ENCODE measurements around the gene TRIM54. TPM values are rescaled to one million over a fixed set of nuclear protein-coding genes. Genes with fewer than 3 reads are reported as not detected.

TRIM54 gene
- polyA plus RNA-seq, 1 donor from 2014 or later, result not detected

- Histone ChIP-seq H3K9me3 (ENCODE audit: low read length) (no peaks in the 10 kb centered on the region), H3K27me3 (ENCODE audit: insufficient read depth, low read depth, low read length) (peaks cover 5% of the 10 kb centered on the region), H3K9ac (ENCODE audit: low read length) (no peak overlapping the region), H3K4me3 (ENCODE audit: low read length) (no peak overlapping the region), H4K20me1 (ENCODE audit: insufficient read depth) (no peaks in the 10 kb centered on the region), H3K4me2 (ENCODE audit: low read length) (no peak overlapping the region), H3K9me2 (ENCODE audit: insufficient read depth, low read length) (no peaks in the 10 kb centered on the region), H2AFZ (ENCODE audit: low read depth, low read length) (no peak overlapping the region), H3K36me3 (ENCODE audit: insufficient read depth, low read length) (no peaks in the 10 kb centered on the region), H3F3A (ENCODE audit: insufficient read depth, low read length, poor library complexity, severe bottlenecking) (no peaks in the 10 kb centered on the region), H3K79me2 (replicated peaks; ENCODE audit: insufficient read depth, low read length) (no peaks in the 10 kb centered on the region), H3K27ac (ENCODE audit: low read length) (no peak overlapping the region)
- TF ChIP-seq RAD21 (conservative IDR thresholded peaks at IDR 0.05) (no peak), CTCF (IDR thresholded peaks at IDR 0.05; ENCODE audit: poor library complexity, severe bottlenecking) (no peak), EZH2 (IDR thresholded peaks at IDR 0.05; ENCODE audit: borderline replicate concordance, insufficient read depth, low read length, poor library complexity, severe bottlenecking) (no peak), TAF1 (IDR thresholded peaks at IDR 0.05; ENCODE audit: low read depth) (no peak), SMC3 (conservative IDR thresholded peaks at IDR 0.05; ENCODE audit: poor library complexity) (no peak), POLR2AphosphoS5 (IDR thresholded peaks at IDR 0.05) (no peak), REST (IDR thresholded peaks at IDR 0.05; ENCODE audit: borderline replicate concordance) (no peak), MXI1 (conservative IDR thresholded peaks at IDR 0.05; ENCODE audit: poor library complexity, severe bottlenecking) (no peak), EP300 (conservative IDR thresholded peaks at IDR 0.05; ENCODE audit: poor library complexity, severe bottlenecking) (no peak)
Measured at GRCh38 chr2:27251766-27252165, 30.5 kb upstream of the TRIM54 start.

DNA sequence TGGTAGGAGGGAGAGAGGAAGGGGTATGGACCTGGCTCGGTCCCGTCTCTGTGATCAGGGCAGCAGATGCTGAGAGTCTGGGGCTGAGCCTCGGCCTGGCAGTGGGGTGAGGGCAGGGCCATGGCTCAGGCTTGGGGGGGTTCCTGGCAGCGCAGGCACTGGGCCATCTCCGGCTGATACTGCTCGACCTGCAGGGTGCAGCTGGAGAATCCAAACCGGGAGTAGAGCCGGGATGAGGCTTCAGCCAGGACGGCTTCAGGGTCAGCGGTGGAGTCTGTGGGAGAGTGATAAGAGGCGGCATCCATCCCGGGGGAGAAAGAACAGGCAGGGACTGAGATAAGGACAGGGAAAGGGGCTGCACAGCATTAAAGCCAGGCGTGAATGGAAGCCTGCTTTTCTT, 27.0 kb upstream of the TRIM54 start:
- H2AFZ ChIP-seq (ENCODE audit: low read depth, low read length), result no peak overlapping the region
- TF ChIP-seq EP300 (conservative IDR thresholded peaks at IDR 0.05; ENCODE audit: poor library complexity, severe bottlenecking) (no peak), TAF1 (IDR thresholded peaks at IDR 0.05; ENCODE audit: low read depth) (no peak), CTCF (IDR thresholded peaks at IDR 0.05; ENCODE audit: poor library complexity, severe bottlenecking) (no peak), POLR2AphosphoS5 (IDR thresholded peaks at IDR 0.05) (no peak), RAD21 (conservative IDR thresholded peaks at IDR 0.05) (no peak), REST (IDR thresholded peaks at IDR 0.05; ENCODE audit: borderline replicate concordance) (no peak), MXI1 (conservative IDR thresholded peaks at IDR 0.05; ENCODE audit: poor library complexity, severe bottlenecking) (no peak), EZH2 (IDR thresholded peaks at IDR 0.05; ENCODE audit: borderline replicate concordance, insufficient read depth, low read length, poor library complexity, severe bottlenecking) (no peak), SMC3 (conservative IDR thresholded peaks at IDR 0.05; ENCODE audit: poor library complexity) (no peak)

More for the DNA sequence above, 27.0 kb upstream of the TRIM54 start:
- Histone ChIP-seq H3K27ac (ENCODE audit: low read length) (no peak overlapping the region), H4K20me1 (ENCODE audit: insufficient read depth) (no peaks in the 10 kb centered on the region), H3K4me2 (ENCODE audit: low read length) (no peak overlapping the region), H3K36me3 (ENCODE audit: insufficient read depth, low read length) (no peaks in the 10 kb centered on the region), H3K9me3 (ENCODE audit: low read length) (no peaks in the 10 kb centered on the region), H3K4me3 (ENCODE audit: low read length) (no peak overlapping the region), H3K9ac (ENCODE audit: low read length) (no peak overlapping the region), H3K9me2 (ENCODE audit: insufficient read depth, low read length) (no peaks in the 10 kb centered on the region), H3K27me3 (ENCODE audit: insufficient read depth, low read depth, low read length) (peaks cover 14% of the 10 kb centered on the region), H3K79me2 (replicated peaks; ENCODE audit: insufficient read depth, low read length) (no peaks in the 10 kb centered on the region), H3F3A (ENCODE audit: insufficient read depth, low read length, poor library complexity, severe bottlenecking) (no peaks in the 10 kb centered on the region)

Measured in neural cell (in vitro differentiated cells).